Measurements from ENCODE around the gene MAGEA9.
"Not testable (repeated sequence)": the region's sequence is repeated elsewhere in the genome, so short reads cannot be mapped to it uniquely, and the experiment has no call there.

Gene MAGEA9

DNA sequence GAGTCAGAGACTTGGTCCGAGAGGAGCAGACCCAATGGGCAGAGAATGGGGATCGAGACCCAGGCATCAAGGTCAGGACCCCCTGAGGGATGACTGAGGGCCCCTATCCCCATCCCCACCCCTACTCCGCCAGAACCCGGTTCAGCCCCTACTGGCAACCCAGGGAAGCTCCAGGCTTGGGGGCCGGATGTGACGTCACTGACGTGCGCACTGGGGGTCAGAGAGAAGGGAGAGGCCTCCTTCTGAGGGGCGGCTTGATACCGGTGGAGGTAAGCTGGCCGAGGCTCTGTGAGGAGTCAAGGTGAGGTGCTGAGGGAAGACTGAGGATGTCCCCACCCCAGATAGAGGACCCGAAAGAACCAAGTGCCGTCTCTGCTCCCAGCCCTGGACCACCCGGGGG, at the start of gene MAGEA9:
TSS of gene MAGEA9 (plus strand) at position 204 of the 400 bp plus-strand sequence. CDS start 4,281 bp downstream, outside the sequence.
- DNase-seq, result not testable (repeated sequence)

GRCh38 chrX:149742269-149742668, 39.5 kb upstream of the MAGEA9 start:
- DNase-seq, result not testable (repeated sequence)

DNA sequence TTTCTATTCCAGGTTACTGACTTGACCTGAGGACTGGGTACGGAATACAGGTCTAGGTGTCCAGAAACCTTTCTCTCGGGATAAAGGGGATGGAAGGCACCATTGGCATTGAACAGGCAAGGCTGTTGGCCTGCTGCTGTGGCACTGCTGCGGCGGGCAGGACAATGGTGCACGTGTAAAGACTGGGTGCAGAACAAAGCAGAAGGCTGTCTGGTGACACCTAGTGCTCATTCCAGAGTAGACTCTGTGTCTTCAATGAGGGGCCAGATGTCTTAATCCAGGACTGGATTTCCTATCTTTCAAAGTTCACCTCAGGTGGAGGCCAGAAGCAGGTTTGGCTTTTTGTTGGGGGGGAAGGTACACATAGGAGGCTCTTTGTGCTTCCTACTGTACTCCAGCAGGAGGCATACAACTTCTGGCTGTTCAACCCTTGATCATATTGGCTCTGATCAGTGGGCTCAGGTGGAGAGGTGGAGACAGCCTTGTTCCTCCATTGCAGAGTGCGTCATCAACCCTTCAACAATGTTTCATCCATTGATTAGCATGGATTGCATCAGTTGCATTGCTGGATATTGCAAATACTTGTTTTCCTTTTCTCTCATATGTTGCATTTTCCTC, 35.2 kb upstream of the MAGEA9 start:
- DNase-seq, result not testable (repeated sequence)

DNA sequence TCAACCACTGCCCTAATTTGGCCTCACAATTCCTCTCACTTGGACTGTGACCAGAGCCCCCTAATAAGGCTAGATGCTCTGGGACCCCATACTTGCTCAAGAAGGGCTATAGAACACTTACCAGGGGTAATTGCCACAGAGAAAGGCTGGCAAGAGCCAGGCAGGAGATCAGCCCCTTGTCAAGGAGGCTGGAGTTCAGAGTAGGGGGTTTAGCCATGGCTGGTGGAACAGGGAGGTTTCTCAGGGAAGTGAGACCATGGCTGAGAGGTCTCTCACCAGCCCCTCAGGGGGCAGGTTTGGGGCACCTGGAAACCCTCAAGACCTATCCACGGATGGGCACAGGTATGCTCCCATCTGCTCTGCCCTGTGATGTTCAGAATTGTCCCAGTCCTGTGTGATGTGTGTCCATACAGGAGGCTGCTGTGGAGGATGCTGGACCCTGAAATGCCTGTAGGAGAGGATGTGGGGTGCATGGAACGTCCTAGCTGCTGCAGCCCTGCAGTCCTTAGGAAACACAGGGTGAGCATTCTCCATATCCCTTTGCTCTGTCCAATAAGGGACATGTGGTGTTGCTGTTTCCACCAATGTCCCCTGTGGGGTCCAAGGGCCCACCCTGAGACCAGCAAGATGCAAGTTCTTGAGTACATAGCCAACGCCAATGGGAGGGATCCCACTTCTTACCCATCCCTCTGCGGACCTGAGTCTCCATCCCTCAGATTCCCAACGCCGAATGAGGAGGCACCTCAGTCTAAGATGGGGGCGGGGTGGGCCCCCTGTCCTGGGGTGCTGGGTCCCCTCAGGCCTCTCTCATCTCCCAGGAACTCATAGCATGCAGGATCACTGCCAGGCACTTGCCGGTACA, 24.3 kb upstream of the MAGEA9 start:
- DNase-seq, result no peak

- DNase-seq, result no peak
Measured at GRCh38 chrX:149758068-149758714, 23.5 kb upstream of the MAGEA9 start.

DNA sequence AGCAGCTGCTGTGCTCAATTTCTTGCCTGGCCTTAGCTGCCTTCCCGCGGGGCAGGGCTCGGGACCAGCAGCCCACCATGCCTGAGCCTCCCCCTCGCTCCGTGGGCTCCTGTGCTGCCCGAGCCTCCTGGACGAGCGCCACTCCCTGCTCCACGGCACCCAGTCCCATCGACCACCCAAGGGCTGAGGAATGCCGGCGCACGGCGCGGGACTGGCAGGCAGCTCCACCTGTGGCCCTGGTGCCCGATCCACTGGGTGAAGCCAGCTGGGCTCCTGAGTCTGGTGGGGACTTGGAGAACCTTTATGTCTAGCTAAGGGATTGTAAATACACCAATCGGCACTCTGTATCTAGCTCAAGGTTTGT, 23.0 kb upstream of the MAGEA9 start:
- not testable (repeated sequence) for DNase-seq

DNA sequence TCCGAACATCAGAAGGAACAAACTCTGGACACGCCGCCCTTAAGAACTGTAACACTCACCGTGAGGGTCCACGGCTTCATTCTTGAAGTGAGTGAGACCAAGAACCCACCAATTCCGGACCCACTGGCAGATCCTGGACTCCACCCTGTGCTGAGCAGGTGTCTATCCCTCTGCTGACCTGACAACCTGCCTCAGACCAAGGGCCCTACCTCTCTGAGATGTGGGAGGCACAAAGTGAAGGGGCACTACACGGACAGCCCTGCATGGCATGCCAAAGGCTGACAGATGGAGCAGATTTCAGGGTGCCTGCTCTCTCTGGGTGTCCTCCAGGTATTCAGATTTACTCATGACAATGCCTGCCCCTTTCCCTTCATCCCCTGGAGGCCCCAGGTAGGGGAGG, 21.9 kb upstream of the MAGEA9 start:
- DNase-seq, result no peak

DNA sequence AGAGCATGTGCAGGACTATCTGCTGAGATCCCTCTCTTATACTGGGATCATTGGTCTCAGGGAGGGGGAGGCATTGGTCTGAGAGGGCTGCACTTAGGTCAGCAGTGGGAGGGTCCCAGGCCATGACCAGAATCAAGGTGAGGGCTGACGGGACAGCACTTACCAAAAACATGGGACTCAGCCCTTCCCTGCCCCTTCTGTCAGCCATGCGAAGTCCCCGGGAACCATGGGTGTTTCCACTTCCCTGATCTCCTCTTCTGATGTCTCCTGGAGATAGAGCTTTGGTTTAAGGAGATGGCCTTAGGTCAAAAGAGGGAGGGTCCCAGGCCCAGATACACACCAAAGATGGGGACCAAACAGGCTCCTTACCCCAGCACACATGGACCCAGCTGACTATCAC, 20.8 kb upstream of the MAGEA9 start:
- DNase-seq, result no peak

- not testable (repeated sequence) for DNase-seq
Measured at GRCh38 chrX:149761858-149762674, 19.7 kb upstream of the MAGEA9 start.

GRCh38 chrX:149762696-149763614, 18.8 kb upstream of the MAGEA9 start:
- no peak for DNase-seq

DNA sequence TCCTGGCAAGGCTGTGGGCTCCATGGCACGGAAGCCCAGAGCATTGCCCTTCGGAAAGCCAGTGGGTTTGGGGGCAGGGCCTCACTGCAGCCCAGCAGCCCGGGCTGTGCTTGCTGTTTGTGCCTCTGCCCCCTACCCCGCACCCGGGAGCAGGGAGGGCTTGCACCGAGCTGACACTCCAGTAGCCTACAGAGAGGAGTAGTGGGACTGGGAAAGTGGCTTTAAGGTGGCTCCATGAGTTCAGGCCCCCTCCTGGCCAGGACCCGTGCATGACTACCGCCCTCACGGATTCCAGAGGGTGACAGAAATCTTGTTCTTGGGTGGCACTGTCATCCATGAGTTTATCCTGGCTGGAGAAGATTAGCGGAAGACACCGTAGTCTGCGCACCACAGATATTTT, 11.4 kb upstream of the MAGEA9 start:
- not testable (repeated sequence) for DNase-seq

DNA sequence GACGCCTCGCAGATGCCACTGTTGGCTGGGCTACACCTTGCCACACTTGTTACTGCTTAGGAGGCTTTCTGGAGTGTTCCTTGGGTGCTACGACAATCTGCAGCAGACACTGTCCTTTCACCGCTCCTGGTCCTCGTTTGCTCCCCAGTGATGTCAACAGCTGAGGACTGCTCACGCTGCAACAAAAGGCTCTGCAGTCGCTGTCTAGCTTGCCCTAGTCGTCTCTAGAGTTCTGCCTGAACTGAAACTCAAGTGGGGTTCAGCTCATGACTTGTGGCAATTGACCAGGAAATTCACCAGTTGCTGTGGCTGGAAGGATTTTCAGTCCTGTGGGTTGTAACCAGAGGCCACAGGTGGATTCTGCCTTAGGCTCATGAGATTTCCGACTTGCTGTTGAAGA, 8.7 kb upstream of the MAGEA9 start:
- not testable (repeated sequence) for DNase-seq

DNA sequence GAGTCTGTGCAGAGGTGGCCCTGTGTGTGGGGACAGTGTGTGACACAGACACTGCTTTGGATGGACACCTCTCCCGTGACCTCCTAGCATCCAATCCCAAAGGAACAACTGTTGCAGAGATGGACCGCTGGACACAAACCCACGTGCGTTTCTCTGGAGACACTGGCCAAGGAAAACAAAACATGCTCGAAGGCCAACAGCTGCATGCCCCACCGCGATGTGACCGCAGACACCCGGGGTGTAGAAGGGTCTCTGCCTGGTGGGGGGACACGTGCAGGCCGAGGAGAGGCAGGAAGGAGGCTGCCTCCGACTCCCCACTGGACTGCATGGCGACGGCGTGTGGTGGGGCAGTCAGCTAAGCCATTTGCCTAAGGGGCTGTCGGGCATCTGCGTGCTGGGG, 8.0 kb upstream of the MAGEA9 start, which contains the start of gene HSFX1:
TSS of gene HSFX1 (plus strand) at position 301 of the 400 bp plus-strand sequence. CDS start 614 bp downstream, outside the sequence.
- not testable (repeated sequence) for DNase-seq

DNA sequence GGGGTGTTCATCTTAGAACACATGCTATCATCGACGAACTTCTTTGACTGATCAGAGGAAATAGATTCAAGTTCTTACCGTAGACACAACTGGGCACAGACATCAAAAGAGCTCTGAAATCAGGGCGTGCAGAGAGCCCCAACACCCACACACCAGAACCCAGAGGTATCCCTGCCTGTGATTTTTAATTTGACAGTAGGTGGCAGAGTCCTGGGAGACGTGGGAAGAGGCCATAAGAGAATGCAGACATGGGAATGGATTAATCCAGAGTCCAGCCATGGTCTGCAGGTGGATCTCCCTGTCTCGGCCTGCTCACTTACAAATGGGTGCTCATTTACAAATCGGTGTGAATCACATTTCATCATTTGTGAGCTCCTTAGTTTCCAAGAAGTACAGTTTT, 3.7 kb upstream of the MAGEA9 start:
- DNase-seq, result not testable (repeated sequence)

DNA sequence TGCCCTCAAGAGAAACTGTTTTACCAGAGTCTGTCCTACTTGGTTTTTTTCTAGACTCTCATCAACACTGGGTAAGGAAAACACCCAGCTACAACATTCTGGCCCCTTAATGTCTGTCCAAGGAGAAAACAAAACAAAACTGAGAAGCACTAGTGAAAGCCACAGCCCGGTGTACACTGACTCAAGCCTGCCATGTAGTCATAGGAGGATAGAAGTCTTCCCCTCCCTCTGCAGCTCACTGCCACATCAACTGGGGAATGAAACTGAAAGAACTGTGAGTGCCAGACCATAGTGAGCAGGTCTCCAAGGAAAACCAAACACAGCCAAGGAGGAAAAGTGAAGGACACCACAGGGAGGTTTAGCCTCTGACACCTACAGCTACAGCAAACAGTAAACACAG, 13.8 kb downstream of the MAGEA9 start:
- DNase-seq, result not testable (repeated sequence)

- no peak for DNase-seq
Measured at GRCh38 chrX:149799095-149799714, 17.5 kb downstream of the MAGEA9 start.

DNA sequence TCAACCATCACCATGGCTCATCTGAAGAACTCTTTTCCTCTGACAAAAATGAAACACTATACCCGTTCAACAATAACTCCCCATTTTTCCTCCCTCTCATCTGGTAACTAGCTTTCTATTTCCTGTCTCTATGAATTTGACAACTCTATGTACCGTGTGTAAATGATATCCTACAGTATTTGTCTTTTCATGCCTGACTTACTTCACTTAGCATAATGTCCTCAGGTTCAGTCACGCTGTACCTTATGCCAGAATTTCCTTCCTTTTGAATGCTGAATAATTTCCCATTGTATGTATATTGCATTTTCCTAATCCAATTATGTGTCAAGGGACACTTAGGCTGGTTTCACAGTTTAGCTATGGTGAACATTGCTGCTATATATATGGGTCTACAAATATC, 18.2 kb downstream of the MAGEA9 start:
- no peak for DNase-seq

DNA sequence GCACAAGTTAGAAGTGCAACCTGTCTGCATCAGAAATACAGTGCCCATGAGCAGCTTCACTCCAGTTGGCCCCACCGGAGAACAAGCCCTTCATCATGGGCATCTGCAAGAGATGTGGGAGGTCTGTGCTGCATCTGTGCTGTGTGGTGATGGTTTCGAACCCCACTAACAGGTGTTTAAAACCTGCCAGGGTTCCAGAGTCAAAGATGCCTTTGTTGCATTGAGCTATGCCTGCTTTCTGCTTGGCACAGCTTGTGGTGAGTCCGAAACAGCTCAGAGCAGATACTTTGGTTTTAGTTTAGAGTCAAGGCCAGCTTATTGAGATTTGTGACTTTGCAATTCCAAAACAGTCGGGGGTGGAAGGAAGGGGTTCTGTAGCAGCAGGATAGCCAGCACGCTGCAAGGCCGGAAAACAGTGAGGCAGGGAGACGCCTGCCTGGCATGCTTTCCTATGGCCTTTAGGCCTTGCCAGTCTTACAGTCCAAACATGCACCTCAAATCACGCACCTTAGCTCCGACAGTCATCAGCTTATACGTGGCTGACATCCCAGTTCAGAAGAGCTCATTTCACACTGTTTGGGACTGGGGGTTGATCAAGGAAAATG, 21.8 kb downstream of the MAGEA9 start:
- DNase-seq, result no peak

GRCh38 chrX:149804102-149804501, 22.4 kb downstream of the MAGEA9 start:
- DNase-seq, result no peak

- DNase-seq, result no peak
Measured at GRCh38 chrX:149807747-149808458, 26.2 kb downstream of the MAGEA9 start.
